Measurements from ENCODE around the gene SPIN1.
A peak's percentile ranks its signal among the peaks of the same experiment; 100 is the strongest.
"Not testable (repeated sequence)": the region's sequence is repeated elsewhere in the genome, so short reads cannot be mapped to it uniquely, and the experiment has no call there.

The SPIN1 gene
- 44.7 to 78.7 reads per million in 2 experiments for total RNA-seq

DNA sequence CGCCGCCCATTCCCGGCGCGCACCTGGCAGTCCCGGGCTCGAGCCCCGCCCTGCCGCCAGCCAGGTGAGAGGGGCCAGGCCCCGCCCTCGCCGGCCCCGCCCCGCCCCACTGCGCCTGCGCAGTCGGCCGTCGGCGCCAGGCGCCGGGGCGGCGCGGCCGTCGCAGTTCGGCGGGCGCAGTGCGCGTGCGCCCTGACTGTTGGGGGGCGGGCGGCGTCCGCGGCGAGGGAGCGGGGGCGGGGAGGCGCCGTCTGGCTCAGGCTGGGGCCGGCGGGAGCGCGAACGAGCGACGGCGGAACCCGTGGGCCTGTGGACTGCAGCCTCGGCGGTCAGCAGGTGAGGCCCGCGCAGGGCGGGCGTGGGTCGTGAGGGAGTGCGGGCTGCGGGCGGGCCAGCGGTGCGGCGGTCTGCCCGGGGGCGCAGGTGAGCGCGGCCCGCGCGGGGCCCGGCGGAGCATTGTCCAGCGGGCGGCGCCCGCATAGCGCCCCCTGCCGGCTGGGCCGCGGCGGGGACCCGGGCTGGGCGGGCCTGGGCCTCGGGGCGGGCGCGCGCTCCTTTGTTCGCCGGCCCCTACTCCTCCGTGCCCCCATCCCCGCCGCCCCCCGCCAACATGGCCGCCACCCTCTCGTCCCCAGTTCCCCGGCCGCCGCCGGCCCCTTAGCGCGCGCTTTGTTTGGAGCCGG lies at the start of gene SPIN1:
SPIN1 (plus strand) TSS at position 242 of the 683 bp plus-strand sequence. CDS start 38,096 bp downstream, outside the sequence.
- peak; percentile 78 for DNase-seq (ENCODE audit: low read depth)

DNA sequence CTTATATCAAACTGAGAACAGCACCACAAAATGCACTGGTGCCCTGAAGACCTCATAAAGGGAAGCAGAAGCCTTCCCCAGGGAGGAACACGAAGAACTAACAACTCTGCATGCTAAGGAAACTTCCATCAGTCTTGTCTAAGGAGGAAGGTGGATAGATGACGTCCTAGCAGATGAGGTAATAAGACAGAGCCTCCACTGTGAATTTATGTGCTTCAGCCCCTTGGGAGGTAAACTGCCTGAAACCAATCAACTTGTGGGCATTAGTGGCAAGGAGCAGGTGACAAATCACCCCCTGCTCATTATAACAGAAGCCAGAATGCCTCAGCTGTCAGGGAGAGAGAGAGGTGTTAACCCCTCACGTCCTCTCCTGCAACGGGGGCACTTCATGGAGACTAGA lies 48.9 kb upstream of the SPIN1 start:
- DNase-seq (ENCODE audit: low read depth), result no peak

DNA sequence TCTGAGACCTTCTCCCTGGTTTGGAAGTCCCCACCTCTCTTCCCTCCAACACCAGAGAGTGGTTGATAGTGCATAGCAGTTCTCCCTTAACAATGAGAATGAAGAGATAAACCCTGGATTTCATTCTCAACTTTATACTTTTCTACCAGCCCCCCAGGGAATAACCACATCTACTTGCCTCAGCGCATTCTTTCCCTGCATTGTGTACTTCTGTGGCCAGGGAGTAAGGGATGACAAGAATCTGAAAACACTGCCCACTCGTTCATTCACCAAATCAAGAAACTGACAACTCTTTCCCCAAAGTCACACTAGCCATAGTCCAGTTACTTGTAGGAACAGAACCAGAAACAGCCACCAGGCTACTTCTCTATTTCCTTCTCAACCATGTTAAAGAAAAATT lies 46.0 kb upstream of the SPIN1 start:
- DNase-seq (ENCODE audit: low read depth), result no peak

DNA sequence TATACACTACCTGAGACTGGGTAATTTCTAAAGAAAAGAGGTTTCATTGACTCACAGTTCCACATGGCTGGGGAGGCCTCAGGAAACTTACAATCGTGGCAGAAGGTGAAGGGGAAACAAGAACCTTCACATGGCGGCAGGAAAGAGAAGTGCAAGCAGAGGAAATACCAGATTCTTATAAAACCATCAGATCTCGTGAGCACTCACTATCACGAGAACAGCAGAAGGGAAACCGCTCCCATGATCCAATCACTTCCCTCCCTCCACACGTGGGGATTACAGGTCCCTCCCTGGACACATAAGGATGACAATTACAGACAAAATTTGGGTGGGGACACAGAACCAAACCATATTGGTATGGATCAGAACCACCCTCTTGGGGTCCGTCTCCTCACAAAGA lies 44.2 kb upstream of the SPIN1 start:
- no peak for DNase-seq (ENCODE audit: low read depth)

DNA sequence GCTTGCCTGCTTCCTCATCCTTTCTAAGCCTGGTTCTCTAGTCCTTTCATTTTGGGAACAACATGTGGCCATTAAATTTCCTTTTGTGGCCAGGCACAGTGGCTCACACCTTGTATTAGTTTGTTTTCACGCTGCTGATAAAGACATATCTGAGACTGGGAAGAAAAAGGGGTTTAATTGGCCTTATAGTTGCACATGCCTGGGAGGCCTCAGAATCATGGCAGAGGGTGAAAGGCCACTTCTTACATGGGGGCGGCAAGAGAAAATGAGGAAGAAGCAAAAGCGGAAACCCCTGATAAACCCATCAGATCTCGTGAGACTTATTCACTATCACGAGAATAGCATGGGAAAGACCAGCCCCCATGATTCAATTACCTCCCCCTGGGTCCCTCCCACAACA lies 37.9 kb upstream of the SPIN1 start:
- DNase-seq (ENCODE audit: low read depth), result not testable (repeated sequence)

DNA sequence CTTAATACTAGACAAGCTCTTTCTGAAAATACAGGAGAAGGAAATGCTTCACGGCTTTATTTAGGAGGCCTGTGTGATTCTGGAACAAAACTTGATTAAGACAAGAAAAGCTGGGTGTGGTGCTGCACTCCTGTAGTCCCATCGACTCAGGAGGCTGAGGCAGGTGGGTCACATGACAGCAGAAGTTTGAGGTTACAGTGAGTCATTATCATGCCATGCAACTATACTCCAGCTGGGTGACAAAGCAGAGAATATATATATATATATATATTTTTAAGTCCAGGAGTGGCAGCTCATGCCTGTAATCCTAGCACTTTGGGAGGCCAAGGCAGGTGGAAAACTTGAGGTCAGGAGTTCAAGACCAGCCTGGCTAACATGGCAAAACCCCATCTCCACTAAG lies 33.1 kb upstream of the SPIN1 start:
- no peak for DNase-seq (ENCODE audit: low read depth)

DNA sequence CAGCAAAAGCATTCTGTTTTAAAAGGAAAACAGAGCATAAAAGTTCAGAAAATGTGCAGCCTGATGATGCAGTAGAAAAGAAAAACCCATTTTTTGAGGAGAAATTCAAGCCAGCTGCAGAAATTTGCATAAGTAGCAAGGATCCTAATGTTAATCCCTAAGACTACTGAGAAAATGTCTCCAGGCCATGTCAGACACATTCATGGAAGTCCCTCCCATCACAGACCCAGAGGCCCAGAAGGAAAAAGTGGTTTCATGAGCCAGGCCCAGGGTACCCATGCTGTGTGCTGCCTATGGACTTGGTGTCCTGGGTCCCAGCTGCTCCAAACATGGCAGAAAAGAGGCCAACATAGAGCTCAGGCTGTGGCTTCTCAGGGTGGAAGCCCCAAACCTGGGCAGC lies 31.0 kb upstream of the SPIN1 start:
- not testable (repeated sequence) for DNase-seq (ENCODE audit: low read depth)

DNA sequence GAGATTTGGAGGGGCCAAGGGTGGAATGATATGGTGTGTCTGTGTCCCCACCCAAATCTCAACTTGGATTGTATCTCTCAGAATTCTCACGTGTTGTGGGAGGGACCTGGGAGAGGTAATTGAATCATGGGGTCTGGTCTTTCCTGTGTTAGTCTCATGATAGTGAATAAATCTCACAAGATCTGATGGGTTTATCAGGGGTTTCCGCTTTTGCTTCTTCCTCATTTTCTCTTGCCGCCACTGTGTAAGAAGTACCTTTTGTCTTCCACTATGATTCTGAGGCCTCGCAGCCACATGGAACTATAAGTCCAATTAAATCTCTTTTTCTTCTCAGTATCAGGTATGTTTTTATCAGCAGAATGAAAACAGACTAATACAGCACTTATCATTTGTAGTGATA lies 29.5 kb upstream of the SPIN1 start:
- no peak for DNase-seq (ENCODE audit: low read depth)

DNA sequence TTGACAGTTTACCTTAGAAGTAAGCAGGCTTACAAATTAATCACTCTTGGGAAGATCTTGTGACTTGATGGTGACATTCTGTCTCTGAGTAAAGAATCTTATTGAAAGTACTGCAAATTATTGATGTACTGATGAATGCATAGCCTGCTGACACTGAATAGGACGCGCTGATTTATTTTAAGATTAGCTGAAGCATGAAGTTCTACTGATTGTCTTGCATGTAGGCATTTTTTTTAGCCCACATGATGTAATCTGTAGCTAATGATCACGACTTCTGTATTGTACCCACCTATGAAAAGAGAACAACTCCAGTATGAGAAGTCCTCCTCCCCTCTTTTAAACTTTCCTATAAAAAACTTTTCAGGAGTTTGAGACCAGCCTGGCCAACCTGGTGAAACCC lies 28.3 kb upstream of the SPIN1 start:
- DNase-seq (ENCODE audit: low read depth), result no peak

DNA sequence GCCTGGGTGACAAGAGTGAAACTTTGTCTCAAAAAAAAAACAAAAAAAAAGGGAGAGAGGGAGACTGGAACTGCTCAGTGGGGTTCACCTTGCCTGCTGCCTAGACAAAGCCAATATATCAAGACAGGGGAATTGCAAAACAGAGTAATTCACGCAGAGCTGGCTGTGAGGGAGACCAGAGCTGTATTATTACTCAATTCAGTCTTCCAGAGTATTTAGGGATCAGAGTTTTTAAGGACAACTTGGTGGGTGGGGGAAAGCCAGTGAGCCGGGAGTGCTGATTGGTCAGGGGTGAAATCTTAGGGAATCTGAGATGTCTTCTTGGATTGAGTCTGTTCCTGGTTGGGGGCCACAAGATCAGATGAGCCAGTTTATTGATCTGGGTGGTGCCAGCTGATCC lies 25.6 kb upstream of the SPIN1 start:
- no peak for DNase-seq (ENCODE audit: low read depth)

DNA sequence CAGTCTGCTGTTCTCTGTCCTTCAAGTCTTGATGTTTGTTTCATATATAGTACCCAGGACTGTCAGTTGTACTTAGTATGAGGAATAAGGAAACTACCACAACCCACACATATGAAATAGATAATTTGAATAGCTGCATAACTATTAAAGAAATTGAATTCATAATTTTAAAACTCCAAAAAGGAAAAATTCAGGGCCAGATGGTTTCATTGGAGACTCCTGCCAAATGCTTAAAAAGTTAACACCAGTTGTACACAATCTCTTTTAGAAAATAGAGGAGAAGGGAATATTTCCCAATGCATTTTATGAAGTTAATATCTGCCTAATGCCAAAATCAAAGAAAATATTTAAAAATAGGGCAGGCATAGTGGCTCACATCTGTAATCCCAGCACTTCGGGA lies 24.6 kb upstream of the SPIN1 start:
- DNase-seq (ENCODE audit: low read depth), result no peak

DNA sequence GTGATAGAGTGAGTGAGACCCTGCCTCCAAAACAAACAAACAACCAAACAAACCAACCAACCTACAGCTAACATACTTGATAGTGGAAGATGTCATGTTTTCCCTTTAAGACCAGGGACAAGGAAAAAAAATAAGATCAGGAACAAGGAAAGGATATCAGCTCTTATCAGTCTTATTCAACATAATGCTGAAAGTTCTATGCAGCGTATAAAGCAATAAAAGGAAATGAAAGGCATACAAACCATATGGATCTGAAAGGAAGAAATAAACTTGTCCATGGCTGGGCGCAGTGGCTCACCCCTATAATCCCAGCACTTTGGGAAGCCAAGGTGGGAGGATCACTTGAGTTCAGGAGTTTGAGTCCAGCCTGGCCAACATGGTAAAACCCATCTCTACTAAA lies 23.5 kb upstream of the SPIN1 start:
- no peak for DNase-seq (ENCODE audit: low read depth)

DNA sequence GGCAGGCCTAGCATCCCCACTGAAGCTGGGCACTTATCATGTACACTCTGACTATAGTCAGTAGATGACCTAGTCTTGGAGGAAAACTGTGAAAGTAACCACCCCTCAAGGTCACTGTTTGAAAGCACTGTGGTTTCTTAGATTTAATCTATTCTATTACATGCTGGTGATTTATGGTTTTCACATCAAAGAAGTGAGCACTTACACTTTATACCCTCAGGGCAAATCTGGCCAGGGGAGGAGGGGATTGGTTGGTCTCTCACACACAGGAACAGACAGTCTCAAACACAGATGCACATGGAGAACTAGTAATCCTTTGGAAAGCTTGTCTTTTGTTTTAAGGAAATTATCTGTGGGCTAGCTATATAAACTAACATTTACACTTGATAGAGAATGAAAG lies 17.9 kb upstream of the SPIN1 start:
- no peak for DNase-seq (ENCODE audit: low read depth)

DNA sequence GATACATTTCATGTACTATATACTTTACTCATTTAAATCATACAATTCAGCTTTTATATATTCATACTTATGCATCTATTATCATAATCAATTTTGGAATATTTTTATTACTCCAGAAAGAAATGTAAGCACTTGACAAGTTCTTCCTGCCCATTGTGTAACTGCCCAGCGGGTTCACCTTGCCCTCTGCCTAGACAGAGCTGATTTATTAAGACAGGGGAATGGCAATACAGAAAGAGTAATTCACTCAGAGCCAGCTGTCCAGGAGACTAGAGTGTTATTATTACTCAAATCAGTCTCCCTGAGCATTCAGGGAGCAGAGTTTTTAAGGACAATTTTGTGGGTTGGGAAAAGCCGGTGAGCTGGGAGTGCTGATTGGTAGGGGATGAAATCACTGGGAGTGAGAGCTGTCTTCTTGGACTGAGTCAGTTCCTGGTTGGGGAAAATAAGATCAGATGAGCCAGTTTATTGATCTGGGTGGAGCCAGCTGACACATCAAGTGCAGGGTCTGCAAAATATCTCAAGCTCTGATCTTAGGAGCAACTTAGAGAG lies 16.1 kb upstream of the SPIN1 start:
- DNase-seq (ENCODE audit: low read depth), result no peak

DNA sequence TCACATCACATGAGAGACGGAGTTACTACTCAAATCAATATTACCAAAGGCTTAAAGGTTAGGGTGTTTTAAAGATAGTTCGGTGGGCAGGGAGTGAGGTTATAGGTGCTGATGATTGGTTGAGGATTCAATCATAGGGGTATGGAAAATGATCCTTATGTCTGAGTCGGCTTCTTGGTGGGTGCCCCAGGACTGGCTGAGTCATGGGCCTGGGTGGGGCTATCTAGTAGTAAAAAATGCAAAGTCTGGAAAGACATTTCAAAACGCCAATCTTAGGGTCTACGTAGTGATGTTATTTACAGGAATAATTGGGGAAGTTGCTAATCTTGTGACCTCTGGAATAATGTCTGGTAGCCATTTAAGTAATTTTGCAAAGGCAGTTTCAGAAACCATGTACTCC lies 15.2 kb upstream of the SPIN1 start:
- DNase-seq (ENCODE audit: low read depth), result no peak

DNA sequence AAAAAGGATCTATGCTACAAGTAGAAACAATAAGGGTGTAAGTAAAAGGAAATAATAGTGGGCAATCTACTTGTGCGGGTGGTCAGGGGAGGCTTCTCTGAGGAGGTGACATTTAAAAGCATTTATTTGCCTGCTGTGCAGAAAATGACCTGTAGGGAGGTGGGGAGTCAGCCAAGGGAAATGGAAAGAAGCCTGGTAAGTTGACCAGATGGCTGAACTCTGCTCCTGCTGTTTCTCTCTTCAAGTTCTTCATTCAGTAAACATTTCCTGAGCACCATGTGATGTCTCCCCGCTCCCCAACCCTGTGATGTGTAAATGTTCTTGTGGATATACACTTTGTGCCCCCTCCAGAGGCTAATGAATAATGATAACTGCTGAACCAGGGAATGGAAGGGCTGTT lies 9.9 kb upstream of the SPIN1 start:
- no peak for DNase-seq (ENCODE audit: low read depth)

DNA sequence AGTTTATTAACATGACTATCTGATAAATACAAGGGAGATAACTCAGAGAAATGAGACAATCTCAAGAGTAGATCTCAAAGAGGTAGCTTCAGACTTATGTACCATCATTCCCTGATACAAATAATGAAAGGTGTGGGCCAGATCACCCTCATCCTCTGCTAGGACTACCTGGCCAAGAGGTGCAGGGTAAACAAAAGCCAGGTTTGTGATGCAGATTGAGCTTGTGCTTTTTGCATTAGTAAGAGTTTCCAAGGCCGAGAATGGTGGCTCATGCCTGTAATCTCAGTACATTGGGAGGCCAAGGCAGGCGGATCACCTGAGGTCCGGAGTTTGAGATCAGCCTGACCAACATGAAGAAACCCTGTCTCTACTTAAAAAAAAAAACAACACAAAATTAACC lies 8.9 kb upstream of the SPIN1 start:
- DNase-seq (ENCODE audit: low read depth), result no peak

DNA sequence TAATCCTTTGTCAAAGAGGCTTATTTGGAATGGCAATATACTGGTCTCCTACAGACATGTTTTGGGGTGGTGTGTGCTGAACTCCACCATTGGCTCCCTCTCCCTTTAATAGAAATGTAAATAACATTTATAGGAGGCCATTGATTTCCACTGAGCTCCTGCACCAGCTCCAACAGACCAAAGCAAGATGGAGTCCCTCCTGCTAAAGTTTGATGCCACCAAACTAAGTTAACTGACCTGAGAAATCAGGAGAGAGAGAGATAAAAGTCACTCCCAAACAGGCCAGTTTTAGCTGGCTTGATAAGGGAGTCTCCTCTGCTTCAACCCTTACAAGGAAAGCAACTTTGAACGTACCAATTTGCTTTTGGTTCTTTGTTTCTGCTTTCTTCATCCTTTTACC lies 8.1 kb upstream of the SPIN1 start:
- DNase-seq (ENCODE audit: low read depth), result no peak

DNA sequence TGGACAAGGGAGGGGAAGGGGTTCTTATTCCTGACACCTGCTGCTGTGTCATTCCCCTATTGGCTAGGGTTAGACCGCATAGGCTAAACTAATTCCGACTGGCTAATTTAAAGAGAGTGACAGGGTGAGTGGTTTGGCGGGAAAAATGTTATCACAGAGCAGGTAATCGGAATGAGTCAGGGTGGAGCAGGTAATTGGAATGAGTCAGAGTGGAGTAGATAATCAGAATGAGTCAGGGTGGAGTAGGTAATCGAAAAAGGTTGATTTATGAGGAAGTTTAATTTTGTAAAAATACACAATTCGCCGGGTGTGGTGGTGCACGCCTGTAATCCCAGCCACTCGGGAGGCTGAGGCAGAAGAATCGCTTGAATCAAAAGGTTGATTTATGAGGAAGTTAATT lies 6.9 kb upstream of the SPIN1 start:
- not testable (repeated sequence) for DNase-seq (ENCODE audit: low read depth)

DNA sequence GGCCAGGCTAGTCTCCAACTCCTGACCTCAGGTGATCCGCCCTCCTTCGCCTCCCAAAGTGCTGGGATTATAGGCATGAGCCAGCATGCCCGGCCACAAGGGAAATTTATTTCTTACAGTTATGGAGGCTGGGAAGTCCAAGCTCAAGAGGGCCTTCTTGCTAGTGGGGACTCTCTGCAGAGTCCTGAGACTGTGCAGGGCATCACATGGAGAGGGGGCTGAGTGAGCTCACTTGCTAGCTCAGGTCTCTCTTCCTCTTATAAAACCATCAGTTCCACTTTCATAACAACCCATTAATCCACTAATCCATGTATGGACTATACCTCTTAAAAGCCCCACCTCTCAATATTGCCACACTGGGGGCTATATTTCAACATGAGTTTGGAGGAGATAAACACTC lies 5.1 kb upstream of the SPIN1 start:
- DNase-seq (ENCODE audit: low read depth), result no peak

DNA sequence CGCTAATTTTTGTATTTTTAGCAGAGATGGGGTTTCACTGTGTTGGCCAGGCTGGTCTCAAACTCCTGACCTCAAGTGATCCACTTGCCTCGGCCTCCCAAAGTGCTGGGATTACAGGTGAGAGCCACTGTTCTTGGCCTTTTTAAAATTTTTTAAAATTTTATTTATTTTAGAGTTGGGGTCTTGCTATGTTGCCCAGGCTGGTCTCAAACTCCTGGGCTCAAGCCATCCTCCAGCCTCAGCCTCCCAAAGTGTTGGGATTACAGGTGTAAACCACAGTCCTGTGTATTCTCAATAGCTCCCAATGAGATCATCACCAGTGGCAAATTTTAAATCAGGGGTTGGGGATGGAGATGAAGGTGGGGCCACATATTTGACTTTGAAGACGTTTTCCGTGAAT lies 2.1 kb upstream of the SPIN1 start:
- DNase-seq (ENCODE audit: low read depth), result not testable (repeated sequence)

DNA sequence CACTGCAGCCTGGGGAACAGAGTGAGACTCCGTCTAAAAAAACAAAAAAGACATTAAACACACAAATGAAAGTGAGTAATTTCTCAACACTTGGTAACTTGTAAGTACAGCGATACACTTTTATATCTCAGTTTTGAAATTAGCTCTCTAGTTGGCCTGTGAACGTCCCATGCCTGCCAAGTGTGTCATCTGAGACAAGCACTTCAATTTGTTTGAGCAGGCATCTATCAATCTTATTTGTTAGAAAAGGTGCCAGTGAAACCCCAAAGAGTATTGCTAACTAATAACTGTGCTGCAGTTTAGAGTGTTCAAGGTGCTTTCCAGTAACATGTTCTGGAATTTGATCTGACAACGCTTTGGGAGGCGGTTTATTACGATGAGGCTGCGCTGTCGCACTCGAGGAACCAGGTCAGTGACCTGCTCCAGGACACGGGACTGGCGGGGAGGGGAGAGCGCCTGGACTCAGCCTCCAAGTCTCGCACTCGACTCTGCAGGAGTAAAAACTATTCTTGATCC lies 1.1 kb upstream of the SPIN1 start:
- no peak for DNase-seq (ENCODE audit: low read depth)

DNA sequence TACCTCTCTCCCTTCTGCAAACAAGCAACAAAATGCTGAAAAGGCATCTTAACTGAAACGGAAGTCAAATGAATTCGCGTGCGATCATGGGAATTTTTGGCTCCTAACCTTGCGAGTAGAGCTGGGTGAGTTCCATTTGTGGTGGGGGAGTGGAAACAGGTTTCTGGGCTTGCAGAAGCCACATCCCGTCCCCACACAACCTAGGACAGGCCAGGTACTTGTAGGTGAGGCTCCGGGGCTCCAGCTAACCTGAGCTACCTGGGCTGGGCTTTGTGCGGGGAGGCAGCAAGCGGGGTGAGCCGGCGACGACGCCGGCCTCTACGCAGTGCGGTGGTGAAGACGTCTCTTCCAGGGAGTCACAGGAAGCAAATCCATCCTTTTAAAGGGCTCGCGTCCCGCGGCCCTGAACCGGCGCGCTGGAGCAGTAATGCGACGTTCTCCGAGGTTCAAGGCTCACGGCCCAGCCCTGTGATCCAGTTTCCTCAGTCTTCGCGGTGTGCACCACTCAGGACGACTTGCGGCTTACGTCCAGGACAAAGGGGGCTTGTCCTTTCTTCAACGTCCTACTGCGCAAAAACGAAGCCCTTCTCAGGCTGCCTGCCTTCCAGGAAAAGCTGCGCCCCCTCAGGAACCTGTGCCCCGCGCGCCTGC lies 567 bp upstream of the SPIN1 start:
- peak; percentile 27 for DNase-seq (ENCODE audit: low read depth)
